SH-SY5Y (cell line): ENCODE data around the gene TTC21B.

Experiments used
- GATA2 ChIP-seq: IDR thresholded peaks from 2 replicates; pipeline ENCODE4 v1.6.1; 2011; ENCODE audit warnings: mild to moderate bottlenecking, low read depth, low read length
- GATA3 ChIP-seq: IDR thresholded peaks from 2 replicates; pipeline ENCODE4 v1.6.1; 2011; ENCODE audit warnings: low read depth, mild to moderate bottlenecking, low read length, moderate library complexity

- TF ChIP-seq GATA2, result no peak
- no peak for TF ChIP-seq GATA3
Measured at GRCh38 chr2:165927774-165928173, 25.8 kb downstream of the TTC21B start.
